ENCODE measurements around the gene SMS.
"Not testable (repeated sequence)": the region's sequence is repeated elsewhere in the genome, so short reads cannot be mapped to it uniquely, and the experiment has no call there.

SMS gene

DNA sequence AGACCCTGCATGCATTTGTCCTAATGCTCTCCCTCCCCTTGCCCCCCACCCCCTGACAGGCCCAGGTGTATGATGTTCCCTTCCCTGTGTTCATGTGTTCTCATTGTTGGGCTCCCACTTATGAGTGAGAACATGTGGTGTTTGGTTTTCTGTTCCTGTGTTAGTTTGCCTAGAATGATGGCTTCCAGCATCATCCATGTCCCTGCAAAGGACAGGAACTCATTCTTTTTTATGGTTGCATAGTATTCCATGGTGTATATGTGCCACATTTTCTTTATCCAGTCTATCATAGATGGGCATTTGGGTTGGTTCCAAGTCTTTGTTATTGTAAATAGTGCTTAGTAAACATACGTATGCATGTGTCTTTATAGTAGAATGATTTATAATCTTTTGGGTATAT is 10.0 kb downstream of the SMS start:
- DNase-seq (ENCODE audit: low read depth in 2 of 2), result not testable (repeated sequence)

DNA sequence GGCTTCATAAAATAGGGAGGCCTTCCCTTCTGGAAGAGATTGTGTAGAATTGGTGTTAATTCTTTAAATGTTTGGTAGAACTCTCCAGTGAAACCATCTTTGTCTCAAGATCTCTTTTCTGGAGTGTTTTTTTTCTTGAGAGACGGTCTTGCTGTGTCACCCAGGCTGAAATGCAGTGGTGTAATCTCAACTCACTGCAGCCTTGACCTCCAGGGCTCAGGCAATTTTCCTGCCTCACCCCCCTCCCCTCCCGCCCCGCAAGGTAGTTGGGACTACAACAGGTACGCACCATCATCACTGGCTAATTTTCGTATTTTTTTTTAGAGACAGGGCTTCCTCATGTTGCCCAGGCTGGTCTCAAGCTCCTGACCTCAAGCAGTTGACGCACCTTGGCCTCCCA is 12.1 kb downstream of the SMS start:
- no peak for DNase-seq (ENCODE audit: low read depth in 2 of 2)

DNA sequence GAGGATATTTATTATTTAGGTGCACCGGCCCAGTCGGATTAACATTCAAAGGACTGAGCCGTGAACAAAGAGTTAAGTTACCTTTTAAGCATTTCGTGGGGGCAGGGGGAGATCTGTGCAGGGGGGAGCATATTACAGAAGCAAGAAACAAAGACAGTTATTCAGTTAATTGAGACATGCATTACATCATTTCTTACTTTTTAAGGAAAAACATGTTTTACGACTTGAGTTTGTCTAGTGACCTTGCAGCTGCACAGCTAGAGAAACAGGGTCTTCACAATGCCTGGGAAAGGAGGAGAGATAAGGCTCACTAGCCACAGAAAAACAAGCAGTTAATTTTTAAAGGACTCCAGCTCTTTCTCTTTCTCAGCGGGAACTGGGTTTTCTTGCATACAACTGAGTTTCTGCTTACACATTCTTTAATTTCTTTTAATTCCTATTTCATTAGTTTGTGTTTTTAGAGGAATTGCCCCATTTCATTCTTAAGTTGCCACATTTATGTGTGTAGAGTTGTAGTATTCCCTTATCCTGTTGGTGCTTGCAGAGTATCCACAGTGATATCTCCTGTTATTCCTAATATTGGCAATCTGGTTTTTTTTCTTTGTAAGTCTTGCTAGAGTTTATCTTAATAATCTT is 12.8 kb downstream of the SMS start:
- not testable (repeated sequence) for DNase-seq (ENCODE audit: low read depth in 2 of 2)

DNA sequence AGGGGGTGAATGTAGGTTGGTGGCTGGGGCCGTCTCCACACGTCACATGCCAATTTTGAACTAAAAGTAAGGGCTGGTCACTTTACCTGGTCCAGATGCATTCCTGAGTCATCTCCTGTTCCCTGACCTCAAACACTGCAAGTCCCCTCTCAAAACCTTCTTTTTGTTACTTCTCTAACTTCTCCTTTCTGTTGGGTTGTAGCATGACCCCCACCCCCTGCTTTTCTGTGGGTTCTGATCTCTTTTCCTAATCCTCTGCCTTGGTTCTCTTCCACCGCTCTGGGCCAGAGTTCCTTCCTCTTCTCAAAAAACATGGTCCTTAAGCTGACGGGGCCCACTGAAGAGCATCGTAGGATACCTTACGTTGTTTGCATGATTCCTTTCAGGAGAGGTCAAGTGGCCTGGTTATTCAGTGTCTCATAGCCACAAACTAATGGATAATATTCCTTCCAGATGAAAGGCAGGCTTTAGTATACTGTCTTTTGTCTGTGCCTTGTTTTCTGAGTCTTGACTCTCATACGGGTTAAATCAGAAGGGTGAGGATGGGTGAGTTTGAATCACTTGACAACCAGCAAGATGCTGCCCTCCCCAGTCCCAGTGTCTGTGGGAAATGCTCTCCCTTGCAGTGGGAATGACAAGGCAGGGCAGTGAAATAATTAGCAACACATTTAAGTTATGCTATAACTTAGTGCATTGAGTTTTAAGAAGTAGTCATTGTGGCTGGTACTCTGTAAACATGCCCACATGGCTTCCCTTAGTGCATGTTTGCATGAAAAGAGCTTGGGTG is 15.1 kb downstream of the SMS start:
- no peak for DNase-seq (ENCODE audit: low read depth in 2 of 2)

DNA sequence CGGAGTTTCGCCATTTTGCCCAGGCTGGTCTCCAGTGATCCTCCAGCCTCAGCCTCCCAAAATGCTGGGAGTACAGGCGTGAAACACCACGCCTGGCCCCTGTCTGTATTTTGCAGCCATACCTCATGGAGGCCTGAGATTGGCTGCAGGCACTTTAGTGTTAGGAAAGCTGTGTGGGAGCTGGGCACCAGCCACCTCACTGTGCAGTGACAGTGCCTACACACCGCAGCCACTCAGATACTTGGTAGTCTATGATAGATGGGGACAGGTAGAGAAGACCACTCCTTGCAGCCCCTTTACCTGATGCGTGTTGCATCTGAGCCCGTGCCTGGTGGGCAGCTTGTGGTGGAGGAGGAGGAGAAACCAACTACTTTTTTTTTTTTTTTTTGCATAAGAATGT is 16.3 kb downstream of the SMS start:
- DNase-seq (ENCODE audit: low read depth in 2 of 2), result no peak

DNA sequence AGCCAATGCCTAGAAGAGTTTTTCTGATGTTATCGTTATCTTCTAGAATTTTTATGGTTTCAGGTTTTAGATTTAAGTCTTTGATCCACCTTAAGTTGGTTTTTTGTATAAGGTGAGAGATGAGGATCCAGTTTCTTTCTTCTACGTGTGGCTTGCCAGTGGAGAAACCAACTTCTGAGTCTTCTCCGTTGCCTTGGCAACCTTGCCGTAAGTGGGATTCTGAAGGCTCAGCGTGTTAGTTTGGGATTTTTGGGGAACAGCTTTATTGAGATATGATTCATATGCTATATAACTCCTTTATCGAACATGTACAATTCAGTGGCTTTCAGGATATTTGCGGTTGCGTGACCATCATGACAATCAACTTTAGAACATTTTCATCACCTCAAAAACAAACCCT is 17.7 kb downstream of the SMS start:
- DNase-seq (ENCODE audit: low read depth in 2 of 2), result no peak

DNA sequence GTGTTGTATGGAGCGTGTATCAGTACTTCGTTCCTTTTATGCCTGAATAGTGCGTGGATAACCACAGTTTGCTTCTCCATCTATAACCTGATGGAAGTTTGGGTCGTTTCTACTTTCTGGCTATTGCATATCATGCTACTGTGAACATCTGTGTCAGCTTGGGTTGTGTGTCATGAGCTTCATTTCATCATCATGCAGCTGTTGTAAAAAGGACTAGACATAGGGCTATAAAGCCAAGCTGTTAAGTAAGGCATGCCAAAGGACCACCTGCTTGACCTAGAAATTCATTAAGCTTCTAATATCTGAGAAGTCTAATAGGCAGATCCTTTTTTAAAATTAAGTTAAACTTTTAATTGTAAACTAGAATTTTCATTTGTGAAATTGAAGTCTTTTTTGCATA is 18.4 kb downstream of the SMS start:
- DNase-seq (ENCODE audit: low read depth in 2 of 2), result no peak

DNA sequence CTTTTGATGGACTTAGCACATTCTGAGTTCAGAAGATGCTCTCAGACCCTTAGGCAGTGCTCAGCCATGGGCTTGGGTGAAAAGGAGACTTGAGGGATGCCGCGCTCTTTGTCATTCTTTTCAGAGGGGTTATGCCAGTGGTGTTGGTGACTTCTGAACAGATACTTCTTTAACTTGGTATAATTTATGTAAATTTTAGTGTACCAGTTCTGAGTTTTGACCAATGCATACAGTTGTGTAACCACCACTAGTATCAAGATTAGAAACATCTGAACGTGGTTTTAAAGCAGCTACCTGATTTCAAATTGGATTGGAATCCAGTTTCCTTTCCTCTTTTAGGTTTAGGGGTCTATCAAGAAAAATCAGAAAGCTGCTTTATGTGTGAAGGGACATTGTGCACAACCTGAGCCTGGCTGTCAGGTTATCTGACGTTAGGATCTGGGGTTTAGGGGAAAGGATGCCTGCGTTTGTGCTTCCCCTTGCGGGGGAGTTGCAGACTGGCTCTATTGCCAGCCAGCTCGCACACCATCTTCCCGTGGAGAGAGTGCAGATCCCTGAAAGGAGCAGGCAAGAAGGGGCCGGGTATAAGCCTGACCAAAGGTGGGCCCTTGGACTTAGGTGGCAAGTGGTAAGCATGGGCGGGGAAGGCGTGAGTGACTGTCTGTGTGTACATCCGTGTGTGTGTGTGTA is 19.0 kb downstream of the SMS start:
- DNase-seq (ENCODE audit: low read depth in 2 of 2), result no peak

DNA sequence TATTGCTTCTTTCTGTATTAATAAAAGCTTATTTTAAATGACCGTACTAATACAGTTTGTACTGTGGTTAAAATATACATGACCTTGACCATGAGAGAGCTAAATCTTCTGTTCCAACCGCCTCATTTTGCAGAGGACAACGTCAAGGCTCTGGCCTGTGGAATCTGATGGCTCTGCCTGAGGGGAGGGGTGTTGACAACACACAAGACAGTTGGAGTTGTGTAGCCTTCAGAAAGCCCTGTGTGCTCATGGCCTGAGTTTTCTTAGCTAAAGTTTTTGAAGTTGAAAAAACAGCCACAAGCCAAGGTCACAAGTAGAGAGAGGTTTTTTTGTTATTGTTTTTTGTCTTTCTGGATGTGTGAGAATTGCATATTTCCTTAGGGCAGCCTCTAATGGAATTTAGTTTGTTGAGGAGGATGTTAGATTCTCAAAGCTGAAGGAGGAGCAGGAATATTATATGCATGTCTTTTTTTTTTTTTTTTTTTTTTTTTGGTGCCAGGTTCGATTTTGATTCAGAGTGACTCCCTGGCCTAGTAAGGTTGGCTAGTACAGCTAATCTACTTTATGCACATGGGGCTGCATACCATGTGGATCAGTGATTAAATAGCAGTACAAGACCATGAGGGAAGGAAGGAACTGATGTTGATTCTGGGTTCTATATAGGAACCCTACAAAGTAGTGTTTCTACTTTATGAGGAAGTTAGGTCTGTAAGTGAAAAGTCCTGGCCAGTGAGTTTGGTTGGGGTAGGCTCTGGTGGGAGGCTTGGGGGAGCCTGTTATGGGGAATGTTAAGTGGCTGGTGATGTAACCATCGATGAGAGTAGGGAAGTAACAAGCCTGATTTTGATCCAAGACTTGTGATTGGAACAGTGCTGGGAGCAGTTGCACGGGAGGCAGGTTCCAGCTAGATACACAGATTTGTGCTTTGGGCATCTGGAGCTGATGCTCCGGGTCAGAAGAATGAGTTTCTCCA is 20.3 kb downstream of the SMS start:
- DNase-seq (ENCODE audit: low read depth in 2 of 2), result no peak

DNA sequence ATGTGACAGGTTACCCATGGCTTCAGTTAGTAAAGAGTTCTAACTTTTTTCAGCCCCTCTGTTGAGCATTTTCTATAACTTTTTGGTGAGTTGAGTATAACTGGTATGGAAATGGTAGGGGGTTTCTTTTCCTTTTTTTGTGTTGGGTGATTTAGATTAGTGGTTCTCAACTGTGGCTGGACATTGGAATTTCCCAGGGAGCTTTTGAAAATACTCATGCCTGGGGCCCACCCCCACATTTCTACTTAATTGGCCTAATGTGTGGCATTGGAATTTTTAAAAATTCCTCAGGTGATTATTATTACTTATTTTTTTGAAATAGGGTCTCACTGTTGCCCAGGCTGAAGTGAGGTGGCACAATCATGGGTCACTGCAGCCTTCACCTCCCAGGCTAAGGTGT is 21.9 kb downstream of the SMS start:
- no peak for DNase-seq (ENCODE audit: low read depth in 2 of 2)

DNA sequence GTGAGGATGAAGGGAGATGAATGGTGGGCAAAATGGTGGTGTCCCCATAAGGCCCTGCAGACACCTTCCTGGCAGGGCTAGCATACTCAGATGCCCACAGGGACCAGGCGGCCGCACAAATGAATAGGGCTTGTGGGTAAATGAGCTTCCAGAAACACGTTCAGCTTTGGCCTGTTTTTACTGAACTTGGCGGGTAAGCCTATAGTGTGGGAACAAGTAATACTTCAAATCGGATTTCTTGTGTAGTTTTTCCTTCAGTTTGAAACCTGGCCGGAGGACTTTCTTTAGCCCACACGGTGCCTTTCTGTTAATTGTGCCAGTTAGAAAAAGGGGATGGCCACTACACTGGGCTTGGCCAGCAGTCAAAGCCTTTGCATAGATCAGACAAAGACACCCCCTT is 22.8 kb downstream of the SMS start:
- no peak for DNase-seq (ENCODE audit: low read depth in 2 of 2)

DNA sequence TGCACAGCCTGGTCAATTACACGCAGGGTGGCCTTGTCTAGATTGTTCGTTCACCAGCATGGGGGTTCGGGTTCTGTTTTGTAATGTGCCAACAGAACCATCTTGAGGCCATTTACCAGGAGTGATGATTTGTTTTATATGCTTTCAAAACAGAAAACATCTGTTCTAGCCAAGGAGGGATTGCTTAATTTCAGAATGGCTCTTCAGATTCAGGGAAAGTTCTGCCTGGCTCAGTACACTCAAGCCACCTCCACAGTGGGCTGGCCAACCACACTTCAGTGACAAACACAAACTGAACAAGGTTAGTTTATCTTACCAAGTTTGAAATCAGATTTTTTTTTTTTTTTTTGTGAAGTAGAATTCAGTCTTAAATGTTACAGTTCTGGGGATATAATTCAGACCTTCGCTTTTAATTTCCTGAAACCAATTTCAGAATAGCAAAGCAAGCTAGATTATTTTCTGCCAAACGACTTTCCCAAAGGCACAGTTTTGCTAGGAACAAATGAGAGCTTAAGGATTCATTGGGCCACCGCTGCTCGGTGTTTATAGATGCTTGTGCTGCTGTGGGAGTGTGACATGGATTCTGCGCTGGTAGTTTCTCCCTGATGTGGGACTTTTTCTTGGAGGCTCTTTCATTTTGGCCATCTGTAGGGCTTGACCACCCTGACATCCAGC is 23.4 kb downstream of the SMS start:
- DNase-seq (ENCODE audit: low read depth in 2 of 2), result peak in 1 of 2 experiments; percentile 34

DNA sequence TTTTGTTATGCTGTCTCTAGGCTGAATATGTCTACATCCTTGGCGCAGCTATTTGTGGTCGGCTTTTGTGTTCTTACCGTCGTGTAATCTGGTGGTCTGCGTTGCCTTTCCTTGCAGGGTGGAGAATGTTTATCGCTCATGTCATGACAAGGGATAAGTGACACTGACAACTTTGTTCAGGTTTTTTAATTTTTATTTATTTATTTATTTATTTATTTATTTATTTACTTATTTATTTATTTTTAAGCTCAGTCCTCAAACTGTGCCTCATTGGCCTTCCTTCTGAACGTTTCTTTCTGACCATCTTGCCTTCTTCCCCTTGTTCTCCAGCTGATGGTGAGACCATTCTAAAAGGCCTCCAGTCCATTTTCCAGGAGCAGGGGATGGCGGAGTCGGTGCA is 26.4 kb downstream of the SMS start:
- no peak for DNase-seq (ENCODE audit: low read depth in 2 of 2)

DNA sequence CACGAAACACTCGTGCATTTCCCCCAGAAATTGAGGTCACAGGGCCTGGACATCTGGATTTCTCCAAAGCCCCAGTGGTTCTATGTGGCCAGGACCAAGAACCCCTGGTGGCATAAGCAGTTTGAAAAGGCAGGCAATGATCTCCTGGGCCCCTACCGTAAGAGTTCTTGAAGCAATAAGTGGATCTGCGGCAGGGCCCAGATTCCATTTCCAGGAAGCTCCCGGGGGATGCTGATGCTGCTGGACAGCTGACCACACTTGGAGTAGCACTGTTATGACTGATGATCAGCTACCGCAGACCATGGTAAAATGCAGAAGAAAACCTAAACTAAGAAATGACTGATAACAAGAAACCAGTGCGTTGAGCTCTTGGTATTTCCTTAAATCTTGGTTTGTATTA is 27.8 kb downstream of the SMS start:
- DNase-seq (ENCODE audit: low read depth in 2 of 2), result no peak

DNA sequence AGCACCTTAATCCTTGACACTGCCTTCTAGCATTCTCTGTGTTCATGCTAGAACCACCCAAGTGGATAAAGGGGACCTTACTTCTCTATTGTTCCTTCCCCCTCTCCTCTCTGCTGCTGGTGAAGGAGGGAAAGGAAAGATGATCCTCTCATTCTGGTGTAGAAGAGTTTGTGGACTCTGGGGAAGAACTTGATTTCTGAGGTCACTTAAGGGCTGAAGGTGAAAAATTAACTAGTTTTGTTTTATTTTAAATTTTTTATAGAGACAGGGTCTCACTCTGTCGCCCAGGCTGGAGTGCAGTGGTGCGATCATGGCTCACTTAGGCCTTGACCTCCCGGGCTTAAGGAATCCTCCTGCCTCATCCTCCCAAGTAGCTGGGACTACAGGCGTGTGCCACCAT is 29.8 kb downstream of the SMS start:
- no peak for DNase-seq (ENCODE audit: low read depth in 2 of 2)

DNA sequence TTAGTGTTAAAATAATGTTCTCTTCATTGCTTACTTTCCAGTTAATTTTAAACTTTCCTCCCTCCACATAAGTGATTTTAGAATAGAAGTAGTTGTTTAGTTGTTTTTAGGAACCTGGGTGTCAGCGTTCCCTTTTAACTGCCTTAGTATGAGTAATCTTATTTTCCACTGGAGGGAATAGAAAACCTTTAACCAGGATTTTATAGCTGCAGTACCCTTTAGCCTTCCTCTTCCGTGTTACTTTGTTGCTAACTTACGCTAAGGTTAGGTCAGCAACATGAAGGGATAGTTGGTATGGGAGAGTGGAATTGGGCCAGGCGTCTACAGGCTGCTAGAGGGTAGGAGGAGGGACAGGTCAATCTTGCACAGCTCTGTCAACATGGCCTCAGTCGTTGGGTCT is 31.5 kb downstream of the SMS start:
- no peak for DNase-seq (ENCODE audit: low read depth in 2 of 2)

DNA sequence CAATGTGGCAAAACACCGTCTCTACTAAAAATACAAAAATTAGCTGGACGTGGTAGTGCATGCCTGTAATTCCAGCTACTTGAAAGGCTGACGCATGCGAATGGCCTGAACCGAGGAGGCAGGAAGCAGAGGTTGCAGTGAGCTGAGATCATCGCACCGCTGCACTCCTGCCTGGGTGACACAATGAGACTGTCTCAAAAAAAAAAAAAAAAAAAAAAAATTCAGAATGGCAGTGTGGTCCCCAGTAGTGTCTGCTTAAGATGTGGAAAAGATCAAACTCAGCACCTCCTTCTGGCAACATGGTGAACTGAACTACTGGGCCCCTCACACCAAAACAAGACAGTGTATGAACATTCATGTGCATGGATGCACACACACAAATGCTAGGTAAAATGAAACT is 32.2 kb downstream of the SMS start:
- no peak for DNase-seq (ENCODE audit: low read depth in 2 of 2)

DNA sequence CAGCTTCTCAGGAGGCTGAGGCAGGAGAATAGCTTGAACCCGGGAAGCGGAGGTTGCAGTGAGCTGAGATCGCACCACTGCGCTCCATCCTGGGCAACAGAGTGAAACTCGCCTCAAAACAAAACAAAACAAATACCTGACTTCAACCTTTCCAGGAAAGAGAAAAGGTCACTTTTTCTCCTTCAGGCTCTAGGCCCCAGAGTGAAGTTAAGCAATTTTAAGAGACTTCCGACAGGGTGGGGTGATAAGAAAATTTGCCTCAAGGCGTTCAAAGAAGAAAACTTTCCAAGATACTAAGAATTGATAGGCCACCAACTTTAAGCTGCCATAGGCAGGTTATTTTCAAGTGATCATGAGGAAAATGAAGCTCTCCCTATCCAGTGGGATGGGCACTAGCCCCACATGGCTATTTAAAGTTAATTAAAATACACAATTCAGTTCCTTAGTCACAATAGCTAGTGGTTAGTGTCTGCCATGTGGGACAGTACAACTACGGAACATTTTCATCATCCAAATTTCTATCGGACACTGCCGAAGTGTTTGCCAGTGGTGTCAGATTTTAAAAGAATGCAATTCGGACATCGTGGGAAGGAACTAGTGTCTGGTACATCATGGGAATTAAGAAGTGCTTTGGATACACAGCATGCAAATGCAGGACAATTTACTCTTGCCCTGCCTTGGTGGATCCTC is 33.0 kb downstream of the SMS start:
- DNase-seq (ENCODE audit: low read depth in 2 of 2), result no peak

DNA sequence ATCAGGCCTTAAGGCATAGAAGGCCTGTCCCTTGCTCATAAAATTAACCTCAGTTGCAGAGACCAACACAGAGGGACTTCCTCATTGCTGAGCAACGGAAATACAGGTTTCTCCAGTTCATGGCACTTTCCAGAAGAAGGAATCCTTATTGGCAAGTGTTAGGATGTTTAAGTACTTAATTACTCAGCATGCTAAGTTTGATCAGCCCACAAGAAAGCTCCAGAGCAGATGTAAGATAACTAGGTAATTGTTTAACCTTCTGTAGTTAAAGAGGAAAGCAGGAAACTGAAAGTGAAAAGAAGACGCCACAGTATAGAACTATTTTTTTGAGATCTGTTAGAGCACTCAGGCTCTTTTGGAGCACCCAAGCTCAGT is 33.5 kb downstream of the SMS start:
- no peak for DNase-seq (ENCODE audit: low read depth in 2 of 2)

DNA sequence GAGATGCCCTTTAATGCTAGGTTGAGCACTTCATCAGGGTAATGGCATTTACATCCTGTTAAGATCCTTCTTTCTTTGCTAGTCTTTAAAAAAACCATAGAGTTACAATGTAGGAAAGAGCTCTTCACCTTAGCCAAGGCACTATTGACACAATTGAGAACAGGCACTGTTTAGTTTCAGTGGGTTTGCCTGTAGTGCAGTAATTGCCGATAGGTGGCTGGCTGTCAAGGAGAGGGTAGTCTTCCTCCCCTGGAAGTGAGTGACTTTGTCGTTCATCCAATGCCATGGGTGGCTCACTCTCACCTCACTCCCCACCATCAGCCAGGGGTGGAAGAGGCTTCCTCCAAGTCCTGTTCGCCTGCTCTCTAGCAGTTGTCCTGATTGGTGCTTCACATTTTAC is 34.7 kb downstream of the SMS start:
- DNase-seq (ENCODE audit: low read depth in 2 of 2), result no peak

DNA sequence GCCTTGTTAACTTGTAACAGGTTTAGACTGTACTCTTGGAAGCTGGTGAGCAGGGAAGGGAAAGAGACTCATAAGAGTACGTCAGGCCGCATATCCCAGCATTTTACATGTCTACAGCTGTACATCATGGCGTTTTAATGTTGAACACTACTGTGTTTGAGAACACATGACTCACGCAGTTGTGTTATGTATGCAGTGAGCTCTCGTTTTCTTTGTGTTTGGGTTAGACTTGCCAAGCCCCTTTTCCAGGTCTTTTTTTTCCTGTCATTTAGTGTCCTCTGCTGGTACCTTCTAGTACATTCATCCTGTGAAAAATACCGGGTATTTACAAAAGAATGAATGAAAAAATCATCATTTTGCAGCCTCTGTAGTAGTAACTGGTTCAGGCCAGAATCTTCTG is 35.3 kb downstream of the SMS start:
- DNase-seq (ENCODE audit: low read depth in 2 of 2), result peak; percentile 36 to 53

All from fibroblast of skin of left biceps (primary cell).